ENCODE results near the gene SYT12. TPM values are rescaled to one million over a fixed set of nuclear protein-coding genes. Genes with fewer than 3 reads are reported as not detected.

Gene SYT12
- total RNA-seq, result 1.6 and 2.6 TPM in 2 replicates

DNA sequence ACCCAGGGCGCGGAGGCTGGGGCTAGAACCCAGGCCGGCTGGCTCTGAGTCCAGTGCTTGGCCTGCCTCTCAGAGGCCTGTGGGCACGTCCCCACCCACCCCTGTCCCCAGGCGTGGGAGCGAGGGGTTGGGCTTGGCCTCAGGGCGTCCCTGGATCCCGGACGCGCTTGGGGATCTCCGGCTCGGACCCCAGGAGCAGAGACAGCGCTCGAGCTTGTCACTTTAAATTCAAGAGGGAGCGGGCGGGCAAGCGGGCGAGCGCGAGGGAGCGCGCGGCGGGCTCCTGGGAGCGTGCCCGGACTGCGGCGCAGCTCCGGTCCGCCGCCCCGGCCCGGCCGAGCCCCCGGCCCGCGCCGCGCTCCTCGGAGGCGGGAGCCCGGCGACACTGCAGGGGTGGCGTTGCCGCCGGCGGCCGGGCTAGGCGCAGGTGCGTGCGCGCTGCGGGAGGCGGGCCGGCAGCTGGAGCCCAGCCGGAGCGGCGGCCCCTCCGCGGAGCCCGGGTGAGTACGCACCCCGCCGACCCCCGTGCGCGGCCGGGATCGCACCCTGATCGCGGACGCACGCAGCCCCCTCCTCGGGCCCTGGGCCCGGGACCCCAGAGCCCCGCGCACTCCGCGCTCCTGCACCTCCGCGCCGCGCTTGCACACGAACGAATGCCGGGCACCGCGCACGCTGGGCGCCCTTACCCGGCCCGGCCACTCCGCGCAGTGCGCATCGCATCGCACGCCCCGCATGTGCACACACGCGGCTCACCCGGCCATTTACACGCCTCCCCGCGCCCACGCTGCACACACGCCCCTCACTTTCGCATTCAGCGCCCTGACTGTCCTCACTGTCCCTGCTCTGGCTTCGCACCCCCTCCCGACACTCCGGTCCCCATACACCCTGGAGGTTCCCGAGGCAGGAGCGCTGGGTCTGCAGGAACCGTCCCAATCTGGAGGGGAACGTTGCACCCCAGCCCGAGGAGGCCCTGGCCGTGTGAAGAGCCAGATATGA is at the start of gene SYT12:
Gene SYT12 (plus strand): TSS at position 174 of the 996 bp plus-strand sequence. CDS start 7,011 bp downstream, outside the sequence.

GRCh38 chr11:66974724-66975404 is 48.1 kb upstream of the SYT12 start, which contains the start of gene C11orf86:
Gene C11orf86, plus strand, starts transcription at chr11:66975304. Its CDS starts 59 bp downstream, at chr11:66975363.

GRCh38 chr11:67056267-67057204 is 33.6 kb downstream of the SYT12 start, which contains the start of gene RHOD:
Gene RHOD, plus strand, starts transcription at chr11:67056847. Its CDS starts 56 bp downstream, at chr11:67056903.

Other genes starting within 250 kb of the SYT12 start
- gene RCE1, start 179.7 kb upstream of the SYT12 start, total RNA-seq, result 14.9 and 21.5 TPM in 2 replicates
- gene LRFN4, start 166.1 kb upstream of the SYT12 start, total RNA-seq, result 12.3 and 25.0 TPM in 2 replicates
- gene PC, start 64.8 kb upstream of the SYT12 start, total RNA-seq, result 17.0 and 27.0 TPM in 2 replicates
- gene C11orf86, start 47.8 kb upstream of the SYT12 start, total RNA-seq, result not detected in 2 replicates
- gene RHOD, start 33.7 kb downstream of the SYT12 start, total RNA-seq, result 9.1 and 10.6 TPM in 2 replicates
- gene KDM2A, start 96.1 kb downstream of the SYT12 start, total RNA-seq, result 60.1 and 60.7 TPM in 2 replicates
- gene GRK2, start 243.3 kb downstream of the SYT12 start, total RNA-seq, result 38.8 and 44.9 TPM in 2 replicates

Measured in smooth muscle cell of the pulmonary artery (primary cell).